GM19023 (cell line): Measurements from ENCODE around the gene APOC1.
"Not testable (repeated sequence)": the region's sequence is repeated elsewhere in the genome, so short reads cannot be mapped to it uniquely, and the experiment has no call there.

Experiments used
- ATAC-seq: cut with Tn5 transposase; IDR thresholded peaks from one replicate; pipeline ENCODE4 v1.9.1; 2021; ENCODE audit warnings: mild to moderate bottlenecking, moderate library complexity; ENCODE audit not compliant: unreplicated experiment

The APOC1 gene

DNA sequence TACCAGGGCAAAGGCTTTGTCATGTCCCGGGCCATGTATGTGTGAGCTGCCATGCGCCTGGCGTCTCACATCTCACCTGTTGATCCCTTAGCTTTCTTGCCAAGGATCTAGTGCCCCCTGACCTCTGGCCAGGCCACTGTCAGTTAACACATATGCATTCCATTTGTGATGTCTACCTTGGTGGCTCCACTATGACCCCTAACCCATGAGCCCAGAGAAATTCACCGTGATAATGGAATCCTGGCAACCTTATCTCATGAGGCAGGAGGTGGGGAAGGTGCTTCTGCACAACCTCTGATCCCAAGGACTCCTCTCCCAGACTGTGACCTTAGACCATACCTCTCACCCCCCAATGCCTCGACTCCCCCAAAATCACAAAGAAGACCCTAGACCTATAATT is 26.1 kb upstream of the APOC1 start:
- not testable (repeated sequence) for ATAC-seq

DNA sequence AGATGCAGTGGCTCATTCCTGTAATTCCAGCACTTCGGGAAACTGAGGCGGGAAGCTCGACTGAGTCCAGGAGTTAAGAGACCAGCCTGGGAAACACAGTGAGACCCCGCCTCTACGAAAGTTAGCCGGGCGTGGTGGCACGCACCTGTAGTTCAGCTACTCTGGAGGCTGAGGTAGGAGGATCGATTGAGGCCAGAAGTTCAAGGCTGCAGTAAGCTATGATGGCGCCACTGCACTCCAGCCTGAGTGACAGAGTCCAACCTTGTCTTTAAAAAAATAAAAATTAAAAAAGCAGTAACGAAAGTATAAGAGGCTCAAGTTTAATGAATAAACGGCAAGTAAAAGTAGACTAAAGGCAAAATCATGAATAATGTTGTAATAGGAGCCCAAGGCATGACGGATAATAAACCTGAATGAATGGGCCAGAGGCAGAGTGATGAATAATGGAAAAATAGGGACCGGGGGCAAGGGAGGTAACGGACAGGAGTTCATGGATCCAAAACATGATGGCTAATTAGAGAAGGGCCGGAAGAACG is 24.5 kb upstream of the APOC1 start:
- no peak for ATAC-seq

DNA sequence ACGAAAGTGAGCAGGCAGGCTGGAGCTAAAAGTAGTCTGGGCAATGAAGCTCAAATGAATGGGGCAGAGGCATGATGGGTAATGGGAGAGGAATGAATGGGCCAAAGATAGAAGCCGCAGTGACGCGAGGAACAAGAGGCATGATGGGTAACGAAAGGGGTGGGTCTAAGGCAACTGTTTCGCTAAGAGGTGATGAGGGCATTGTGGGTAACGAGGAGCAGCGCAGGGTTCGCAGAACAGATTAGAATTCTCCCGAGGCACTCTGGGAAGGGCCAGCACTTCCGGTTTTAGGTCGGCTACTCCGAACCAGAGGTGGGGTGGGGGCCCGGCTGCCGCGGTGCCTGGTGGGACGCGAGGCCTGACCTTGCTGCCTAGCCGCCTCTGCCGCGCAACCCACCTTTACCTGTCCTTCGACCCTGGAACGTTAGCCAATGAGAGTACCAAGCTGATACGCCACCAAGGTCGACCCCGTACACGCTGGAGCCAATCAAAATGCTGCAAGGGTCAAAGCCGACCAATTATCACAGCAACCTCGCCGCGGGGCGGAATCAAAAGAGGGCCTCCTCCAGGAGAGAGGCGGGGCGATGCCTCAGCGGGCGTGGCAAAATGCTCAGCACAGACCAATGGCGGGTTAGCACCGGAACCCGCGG is 23.9 kb upstream of the APOC1 start:
- ATAC-seq = peak; percentile 84

DNA sequence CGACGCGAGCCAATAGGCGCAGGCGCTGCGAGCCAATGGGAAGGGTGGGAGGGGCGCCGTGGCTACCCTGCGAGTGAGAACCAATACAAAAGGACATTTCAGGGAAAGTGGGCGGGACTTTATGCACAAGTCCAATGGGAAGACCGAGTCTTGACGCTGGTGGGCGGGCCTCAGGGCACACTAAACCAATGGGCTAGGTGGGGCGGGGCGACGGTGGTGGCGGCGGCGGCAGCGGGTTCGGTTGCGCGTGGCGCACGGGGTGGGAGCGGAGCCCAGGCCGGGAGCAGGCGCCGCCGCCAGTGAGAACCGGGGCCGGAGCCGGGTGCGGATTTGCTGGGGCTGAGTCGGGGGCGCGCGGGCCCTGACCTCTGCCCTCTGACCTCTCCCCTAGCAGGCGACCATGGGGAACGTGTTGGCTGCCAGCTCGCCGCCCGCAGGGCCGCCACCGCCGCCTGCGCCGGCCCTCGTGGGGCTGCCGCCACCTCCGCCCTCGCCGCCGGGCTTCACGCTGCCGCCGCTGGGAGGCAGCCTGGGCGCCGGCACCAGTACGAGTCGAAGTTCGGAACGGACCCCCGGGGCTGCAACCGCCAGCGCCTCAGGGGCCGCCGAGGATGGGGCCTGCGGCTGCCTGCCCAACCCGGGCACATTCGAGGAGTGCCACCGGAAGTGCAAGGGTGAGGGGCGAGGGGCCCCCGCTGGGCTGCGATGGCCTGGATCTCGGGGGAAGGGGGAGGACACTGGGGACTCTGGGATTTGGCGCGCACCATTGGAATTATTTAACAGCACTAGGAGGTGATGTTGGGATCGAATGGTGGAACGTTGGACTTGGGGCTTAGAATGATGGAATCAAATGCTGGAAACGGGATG is 23.2 kb upstream of the APOC1 start, which contains the start of gene TOMM40:
TOMM40 (plus strand) TSS at position 239 of the 867 bp plus-strand sequence; CDS start at position 401, 162 bp downstream.
- ATAC-seq = peak; percentile 69

DNA sequence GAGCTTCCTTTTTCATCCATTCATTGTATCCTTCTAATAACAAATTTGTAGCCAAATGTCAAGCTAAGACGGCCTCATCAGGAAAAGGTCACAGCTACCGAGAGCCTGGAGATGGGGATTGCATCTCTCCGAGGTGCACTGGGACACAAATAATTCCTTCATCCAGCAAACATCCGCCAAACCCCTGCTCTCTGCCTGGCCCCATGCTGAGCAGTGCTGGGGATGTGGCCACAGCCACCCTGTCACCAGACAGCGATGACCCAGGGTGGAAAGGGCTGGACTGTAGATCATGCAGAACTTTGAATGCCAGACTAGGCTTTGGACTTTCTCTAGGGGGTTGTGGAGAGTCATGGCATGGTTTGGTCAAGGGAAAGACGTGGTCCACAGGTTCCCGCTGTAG is 21.5 kb upstream of the APOC1 start:
- no peak for ATAC-seq

DNA sequence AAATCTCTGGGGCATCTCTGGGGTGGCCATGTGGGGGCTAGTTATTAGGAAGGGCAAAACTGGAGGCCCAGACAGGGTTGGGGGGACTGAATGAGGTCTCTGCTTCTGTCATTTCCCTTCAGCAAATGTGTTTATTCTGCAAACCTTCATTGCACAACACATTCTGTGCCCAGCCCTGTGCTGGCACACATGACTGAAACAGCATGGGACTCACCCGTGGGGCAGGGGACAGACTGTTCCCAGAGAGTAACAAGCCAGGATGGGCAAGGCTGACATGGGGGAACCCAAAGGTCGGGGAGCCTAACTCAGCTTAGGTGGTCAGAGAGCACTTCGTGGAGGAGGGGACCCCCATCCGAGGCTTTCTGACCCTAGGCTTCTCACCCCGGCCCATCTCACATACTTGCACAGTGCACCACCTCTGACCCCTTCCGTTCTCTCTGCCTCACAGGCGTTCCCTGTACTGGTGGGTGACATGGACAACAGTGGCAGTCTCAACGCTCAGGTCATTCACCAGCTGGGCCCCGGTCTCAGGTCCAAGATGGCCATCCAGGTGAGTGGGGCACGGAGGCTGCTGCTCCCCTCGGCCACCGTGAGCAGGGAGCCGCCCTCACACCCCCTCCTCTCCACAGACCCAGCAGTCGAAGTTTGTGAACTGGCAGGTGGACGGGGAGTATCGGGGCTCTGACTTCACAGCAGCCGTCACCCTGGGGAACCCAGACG is 20.9 kb upstream of the APOC1 start:
- ATAC-seq = no peak

DNA sequence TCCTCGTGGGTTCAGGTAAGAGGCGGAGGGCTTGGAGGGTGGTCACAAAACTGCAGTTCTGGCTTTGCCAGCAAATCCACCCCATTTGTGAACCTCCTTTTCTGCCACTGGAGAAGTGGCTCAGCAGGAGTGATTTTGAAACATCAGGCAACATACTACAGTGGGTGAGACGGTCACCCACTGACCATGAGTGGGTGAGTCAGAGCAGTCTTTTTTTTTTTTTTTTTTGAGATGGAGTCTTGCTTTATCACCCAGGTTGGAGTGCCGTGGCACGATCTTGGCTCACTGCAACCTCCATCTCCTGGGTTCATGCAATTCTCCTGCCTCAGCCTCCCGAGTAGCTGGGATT is 20.4 kb upstream of the APOC1 start:
- ATAC-seq = no peak

DNA sequence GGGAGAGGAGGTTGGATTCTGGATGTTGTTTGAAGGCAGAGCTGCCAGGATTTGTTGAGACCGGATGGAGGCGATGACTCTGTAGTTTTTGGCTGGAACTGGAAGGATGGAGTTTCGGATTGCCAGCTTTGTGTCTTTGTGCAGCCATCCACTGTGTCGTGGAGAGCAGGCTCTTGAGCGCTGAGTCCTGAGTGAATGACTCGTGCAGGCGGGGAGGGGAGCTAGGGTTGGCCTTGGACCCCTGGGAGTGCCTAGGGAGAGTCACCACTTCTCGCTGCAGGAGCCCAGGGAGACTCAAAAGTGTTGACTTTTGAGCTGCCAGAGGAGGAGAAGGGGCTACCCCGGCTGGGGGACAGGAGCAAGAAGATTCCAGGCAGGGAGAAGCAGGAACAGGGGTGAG is 19.5 kb upstream of the APOC1 start:
- no peak for ATAC-seq

DNA sequence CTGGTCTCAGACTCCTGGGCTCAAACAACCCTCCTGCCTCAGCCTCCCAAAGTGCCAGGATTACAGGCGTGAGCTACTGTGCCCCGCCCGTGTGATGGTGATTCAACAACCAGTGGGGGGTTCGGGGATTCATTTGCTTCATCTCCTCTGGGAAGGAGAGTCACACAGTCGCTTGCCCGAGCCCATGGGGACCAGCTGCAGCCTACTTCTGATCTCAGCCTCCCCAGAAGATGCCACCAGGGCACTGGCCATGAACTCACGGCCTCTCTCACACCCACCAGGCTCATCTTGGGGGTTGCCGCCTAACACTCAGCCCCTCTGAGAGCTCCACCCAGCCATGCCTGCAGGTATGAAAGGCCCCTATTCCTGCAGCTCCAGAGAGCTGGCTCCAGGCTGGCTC is 16.6 kb upstream of the APOC1 start:
- ATAC-seq = no peak

DNA sequence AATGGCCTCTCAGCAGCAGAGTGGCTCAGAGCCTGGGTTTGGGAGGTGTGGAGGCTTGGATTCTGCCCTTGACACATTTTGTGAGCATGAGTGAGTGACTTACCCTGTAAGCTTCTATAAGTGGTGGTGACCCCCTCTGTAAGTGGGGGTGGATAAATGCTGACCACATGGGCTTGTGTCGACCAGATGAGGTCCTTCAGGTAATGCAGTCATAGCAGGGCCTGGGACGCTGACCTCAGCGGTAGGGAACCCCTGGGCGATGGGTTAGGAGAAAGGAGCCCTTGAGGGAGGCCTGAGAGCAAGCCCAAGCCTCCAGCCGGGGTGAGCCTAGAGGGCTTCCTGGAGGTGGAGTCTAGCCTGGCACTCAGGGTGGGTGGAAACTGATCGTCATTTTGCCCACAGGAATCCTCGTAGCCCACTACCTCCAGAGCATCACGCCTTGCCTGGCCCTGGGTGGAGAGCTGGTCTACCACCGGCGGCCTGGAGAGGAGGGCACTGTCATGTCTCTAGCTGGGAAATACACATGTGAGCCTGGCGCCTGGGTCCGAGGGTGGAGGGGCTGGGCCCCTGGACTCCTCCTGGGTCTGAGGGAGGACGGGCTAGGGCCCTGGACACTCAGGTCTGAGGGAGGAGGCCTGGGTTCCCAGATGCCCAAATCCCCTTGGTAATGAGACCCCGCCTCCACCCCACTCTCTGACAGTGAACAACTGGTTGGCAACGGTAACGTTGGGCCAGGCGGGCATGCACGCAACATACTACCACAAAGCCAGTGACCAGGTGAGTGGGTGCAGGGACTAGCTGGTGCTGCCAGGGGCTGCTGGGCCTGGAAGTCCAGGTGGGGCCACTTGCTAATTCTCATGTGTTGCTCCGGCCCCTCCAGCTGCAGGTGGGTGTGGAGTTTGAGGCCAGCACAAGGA is 13.8 kb upstream of the APOC1 start:
- no peak for ATAC-seq

DNA sequence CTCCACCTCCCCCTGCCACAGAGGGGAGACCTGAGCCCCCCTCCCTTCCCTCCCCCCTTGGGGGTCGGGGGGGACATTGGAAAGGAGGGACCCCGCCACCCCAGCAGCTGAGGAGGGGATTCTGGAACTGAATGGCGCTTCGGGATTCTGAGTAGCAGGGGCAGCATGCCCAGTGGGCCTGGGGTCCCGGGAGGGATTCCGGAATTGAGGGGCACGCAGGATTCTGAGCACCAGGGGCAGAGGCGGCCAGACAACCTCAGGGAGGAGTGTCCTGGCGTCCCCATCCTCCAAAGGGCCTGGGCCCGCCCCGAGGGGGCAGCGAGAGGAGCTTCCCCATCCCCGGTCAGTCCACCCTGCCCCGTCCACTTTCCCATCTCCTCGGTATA is 11.2 kb upstream of the APOC1 start:
- no peak for ATAC-seq

DNA sequence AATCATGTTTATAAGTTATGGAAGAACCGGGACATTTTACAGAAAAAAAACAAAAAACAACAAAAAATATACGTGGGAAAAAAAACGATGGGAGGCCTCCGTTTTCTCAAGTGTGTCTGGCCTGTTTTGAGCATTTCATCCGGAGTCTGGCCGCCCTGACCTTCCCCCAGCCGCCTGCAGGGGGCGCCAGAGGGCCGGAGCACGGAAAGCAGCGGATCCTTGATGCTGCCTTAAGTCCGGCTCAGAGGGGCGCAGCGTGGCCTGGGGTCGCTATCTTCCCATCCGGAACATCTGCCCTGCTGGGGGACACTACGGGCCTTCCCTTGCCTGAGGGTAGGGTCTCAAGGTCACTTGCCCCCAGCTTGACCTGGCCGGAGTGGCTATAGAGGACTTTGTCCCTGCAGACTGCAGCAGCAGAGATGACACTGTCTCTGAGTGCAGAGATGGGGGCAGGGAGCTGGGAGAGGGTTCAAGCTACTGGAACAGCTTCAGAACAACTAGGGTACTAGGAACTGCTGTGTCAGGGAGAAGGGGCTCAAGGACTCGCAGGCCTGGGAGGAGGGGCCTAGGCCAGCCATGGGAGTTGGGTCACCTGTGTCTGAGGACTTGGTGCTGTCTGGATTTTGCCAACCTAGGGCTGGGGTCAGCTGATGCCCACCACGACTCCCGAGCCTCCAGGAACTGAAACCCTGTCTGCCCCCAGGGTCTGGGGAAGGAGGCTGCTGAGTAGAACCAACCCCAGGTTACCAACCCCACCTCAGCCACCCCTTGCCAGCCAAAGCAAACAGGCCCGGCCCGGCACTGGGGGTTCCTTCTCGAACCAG is 10.6 kb upstream of the APOC1 start:
- peak; percentile 44 for ATAC-seq

DNA sequence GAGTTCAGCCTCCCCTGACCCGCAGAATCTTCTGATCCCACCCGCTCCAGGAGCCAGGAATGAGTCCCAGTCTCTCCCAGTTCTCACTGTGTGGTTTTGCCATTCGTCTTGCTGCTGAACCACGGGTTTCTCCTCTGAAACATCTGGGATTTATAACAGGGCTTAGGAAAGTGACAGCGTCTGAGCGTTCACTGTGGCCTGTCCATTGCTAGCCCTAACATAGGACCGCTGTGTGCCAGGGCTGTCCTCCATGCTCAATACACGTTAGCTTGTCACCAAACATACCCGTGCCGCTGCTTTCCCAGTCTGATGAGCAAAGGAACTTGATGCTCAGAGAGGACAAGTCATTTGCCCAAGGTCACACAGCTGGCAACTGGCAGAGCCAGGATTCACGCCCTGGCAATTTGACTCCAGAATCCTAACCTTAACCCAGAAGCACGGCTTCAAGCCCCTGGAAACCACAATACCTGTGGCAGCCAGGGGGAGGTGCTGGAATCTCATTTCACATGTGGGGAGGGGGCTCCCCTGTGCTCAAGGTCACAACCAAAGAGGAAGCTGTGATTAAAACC is 9.9 kb upstream of the APOC1 start:
- ATAC-seq = no peak

DNA sequence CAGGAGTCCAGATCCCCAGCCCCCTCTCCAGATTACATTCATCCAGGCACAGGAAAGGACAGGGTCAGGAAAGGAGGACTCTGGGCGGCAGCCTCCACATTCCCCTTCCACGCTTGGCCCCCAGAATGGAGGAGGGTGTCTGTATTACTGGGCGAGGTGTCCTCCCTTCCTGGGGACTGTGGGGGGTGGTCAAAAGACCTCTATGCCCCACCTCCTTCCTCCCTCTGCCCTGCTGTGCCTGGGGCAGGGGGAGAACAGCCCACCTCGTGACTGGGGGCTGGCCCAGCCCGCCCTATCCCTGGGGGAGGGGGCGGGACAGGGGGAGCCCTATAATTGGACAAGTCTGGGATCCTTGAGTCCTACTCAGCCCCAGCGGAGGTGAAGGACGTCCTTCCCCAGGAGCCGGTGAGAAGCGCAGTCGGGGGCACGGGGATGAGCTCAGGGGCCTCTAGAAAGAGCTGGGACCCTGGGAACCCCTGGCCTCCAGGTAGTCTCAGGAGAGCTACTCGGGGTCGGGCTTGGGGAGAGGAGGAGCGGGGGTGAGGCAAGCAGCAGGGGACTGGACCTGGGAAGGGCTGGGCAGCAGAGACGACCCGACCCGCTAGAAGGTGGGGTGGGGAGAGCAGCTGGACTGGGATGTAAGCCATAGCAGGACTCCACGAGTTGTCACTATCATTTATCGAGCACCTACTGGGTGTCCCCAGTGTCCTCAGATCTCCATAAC is 8.8 kb upstream of the APOC1 start, which contains the start of gene APOE:
APOE (plus strand) TSS at position 360 of the 724 bp plus-strand sequence. CDS start 829 bp downstream, outside the sequence.
- no peak for ATAC-seq

DNA sequence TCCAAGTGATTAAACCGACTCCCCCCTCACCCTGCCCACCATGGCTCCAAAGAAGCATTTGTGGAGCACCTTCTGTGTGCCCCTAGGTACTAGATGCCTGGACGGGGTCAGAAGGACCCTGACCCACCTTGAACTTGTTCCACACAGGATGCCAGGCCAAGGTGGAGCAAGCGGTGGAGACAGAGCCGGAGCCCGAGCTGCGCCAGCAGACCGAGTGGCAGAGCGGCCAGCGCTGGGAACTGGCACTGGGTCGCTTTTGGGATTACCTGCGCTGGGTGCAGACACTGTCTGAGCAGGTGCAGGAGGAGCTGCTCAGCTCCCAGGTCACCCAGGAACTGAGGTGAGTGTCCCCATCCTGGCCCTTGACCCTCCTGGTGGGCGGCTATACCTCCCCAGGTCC is 6.8 kb upstream of the APOC1 start:
- ATAC-seq = no peak

DNA sequence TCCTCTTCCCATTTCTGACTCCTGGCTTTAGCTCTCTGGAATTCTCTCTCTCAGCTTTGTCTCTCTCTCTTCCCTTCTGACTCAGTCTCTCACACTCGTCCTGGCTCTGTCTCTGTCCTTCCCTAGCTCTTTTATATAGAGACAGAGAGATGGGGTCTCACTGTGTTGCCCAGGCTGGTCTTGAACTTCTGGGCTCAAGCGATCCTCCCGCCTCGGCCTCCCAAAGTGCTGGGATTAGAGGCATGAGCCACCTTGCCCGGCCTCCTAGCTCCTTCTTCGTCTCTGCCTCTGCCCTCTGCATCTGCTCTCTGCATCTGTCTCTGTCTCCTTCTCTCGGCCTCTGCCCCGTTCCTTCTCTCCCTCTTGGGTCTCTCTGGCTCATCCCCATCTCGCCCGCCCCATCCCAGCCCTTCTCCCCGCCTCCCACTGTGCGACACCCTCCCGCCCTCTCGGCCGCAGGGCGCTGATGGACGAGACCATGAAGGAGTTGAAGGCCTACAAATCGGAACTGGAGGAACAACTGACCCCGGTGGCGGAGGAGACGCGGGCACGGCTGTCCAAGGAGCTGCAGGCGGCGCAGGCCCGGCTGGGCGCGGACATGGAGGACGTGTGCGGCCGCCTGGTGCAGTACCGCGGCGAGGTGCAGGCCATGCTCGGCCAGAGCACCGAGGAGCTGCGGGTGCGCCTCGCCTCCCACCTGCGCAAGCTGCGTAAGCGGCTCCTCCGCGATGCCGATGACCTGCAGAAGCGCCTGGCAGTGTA is 6.2 kb upstream of the APOC1 start:
- ATAC-seq = no peak

DNA sequence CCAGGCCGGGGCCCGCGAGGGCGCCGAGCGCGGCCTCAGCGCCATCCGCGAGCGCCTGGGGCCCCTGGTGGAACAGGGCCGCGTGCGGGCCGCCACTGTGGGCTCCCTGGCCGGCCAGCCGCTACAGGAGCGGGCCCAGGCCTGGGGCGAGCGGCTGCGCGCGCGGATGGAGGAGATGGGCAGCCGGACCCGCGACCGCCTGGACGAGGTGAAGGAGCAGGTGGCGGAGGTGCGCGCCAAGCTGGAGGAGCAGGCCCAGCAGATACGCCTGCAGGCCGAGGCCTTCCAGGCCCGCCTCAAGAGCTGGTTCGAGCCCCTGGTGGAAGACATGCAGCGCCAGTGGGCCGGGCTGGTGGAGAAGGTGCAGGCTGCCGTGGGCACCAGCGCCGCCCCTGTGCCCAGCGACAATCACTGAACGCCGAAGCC is 5.6 kb upstream of the APOC1 start:
- no peak for ATAC-seq

DNA sequence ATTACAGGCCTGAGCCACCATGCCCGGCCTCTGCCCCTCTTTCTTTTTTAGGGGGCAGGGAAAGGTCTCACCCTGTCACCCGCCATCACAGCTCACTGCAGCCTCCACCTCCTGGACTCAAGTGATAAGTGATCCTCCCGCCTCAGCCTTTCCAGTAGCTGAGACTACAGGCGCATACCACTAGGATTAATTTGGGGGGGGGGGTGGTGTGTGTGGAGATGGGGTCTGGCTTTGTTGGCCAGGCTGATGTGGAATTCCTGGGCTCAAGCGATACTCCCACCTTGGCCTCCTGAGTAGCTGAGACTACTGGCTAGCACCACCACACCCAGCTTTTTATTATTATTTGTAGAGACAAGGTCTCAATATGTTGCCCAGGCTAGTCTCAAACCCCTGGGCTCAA is 4.6 kb upstream of the APOC1 start:
- no peak for ATAC-seq
